ENCODE results near the gene EMP3.
A peak's percentile ranks its signal among the peaks of the same experiment; 100 is the strongest.
"Not testable (repeated sequence)": the region's sequence is repeated elsewhere in the genome, so short reads cannot be mapped to it uniquely, and the experiment has no call there.

EMP3 gene

GRCh38 chr19:48325265-48325910, at the start of gene EMP3:
TSS of gene EMP3 (plus strand) at chr19:48325552. CDS start at chr19:48326845, 1,293 bp downstream.
- peak; percentile 42 for DNase-seq (ENCODE audit: low spot score)

GRCh38 chr19:48279747-48280146, 45.6 kb upstream of the EMP3 start:
- no peak for DNase-seq (ENCODE audit: low spot score)

GRCh38 chr19:48283908-48284307, 41.4 kb upstream of the EMP3 start:
- DNase-seq (ENCODE audit: low spot score): no peak

- no peak for DNase-seq (ENCODE audit: low spot score)
Measured at GRCh38 chr19:48284896-48285295, 40.5 kb upstream of the EMP3 start.

GRCh38 chr19:48287748-48288147, 37.6 kb upstream of the EMP3 start:
- no peak for DNase-seq (ENCODE audit: low spot score)

- peak; percentile 43 for DNase-seq (ENCODE audit: low spot score)
Measured at GRCh38 chr19:48290401-48290770, 35.0 kb upstream of the EMP3 start.

- DNase-seq (ENCODE audit: low spot score): peak; percentile 68
Measured at GRCh38 chr19:48290771-48291488, 34.4 kb upstream of the EMP3 start.

- DNase-seq (ENCODE audit: low spot score): not testable (repeated sequence)
Measured at GRCh38 chr19:48291489-48291815, 33.9 kb upstream of the EMP3 start.

GRCh38 chr19:48292798-48293197, 32.6 kb upstream of the EMP3 start:
- no peak for DNase-seq (ENCODE audit: low spot score)

GRCh38 chr19:48295458-48295857, 29.9 kb upstream of the EMP3 start:
- DNase-seq (ENCODE audit: low spot score): no peak

- DNase-seq (ENCODE audit: low spot score): no peak
Measured at GRCh38 chr19:48296963-48297734, 28.2 kb upstream of the EMP3 start.

- DNase-seq (ENCODE audit: low spot score): no peak
Measured at GRCh38 chr19:48297975-48298374, 27.4 kb upstream of the EMP3 start.

GRCh38 chr19:48301886-48302599, 23.3 kb upstream of the EMP3 start:
- DNase-seq (ENCODE audit: low spot score): no peak

GRCh38 chr19:48302600-48302959, 22.8 kb upstream of the EMP3 start:
- no peak for DNase-seq (ENCODE audit: low spot score)

- no peak for DNase-seq (ENCODE audit: low spot score)
Measured at GRCh38 chr19:48303367-48303766, 22.0 kb upstream of the EMP3 start.

- no peak for DNase-seq (ENCODE audit: low spot score)
Measured at GRCh38 chr19:48303866-48304265, 21.5 kb upstream of the EMP3 start.

- DNase-seq (ENCODE audit: low spot score): no peak
Measured at GRCh38 chr19:48308631-48309586, 16.4 kb upstream of the EMP3 start.

GRCh38 chr19:48309731-48310130, 15.6 kb upstream of the EMP3 start:
- not testable (repeated sequence) for DNase-seq (ENCODE audit: low spot score)

GRCh38 chr19:48310227-48310626, 15.1 kb upstream of the EMP3 start:
- DNase-seq (ENCODE audit: low spot score): no peak

GRCh38 chr19:48311384-48311783, 14.0 kb upstream of the EMP3 start:
- DNase-seq (ENCODE audit: low spot score): no peak

GRCh38 chr19:48315712-48316111, 9.6 kb upstream of the EMP3 start:
- no peak for DNase-seq (ENCODE audit: low spot score)

GRCh38 chr19:48317708-48317960, 7.7 kb upstream of the EMP3 start:
- DNase-seq (ENCODE audit: low spot score): not testable (repeated sequence)
